GM21381 (cell line): ENCODE results near the gene HSFX3.
"Not testable (repeated sequence)": the region's sequence is repeated elsewhere in the genome, so short reads cannot be mapped to it uniquely, and the experiment has no call there.

ENCODE experiments used
- ATAC-seq: cut with Tn5 transposase; IDR thresholded peaks from one replicate; pipeline ENCODE4 v1.9.1; 2021; ENCODE audit warnings: mild to moderate bottlenecking, moderate library complexity; ENCODE audit not compliant: unreplicated experiment

Gene HSFX3

GRCh38 chrX:149545545-149546543 lies 3.9 kb downstream of the HSFX3 start:
- not testable (repeated sequence) for ATAC-seq

- no peak for ATAC-seq
Measured at GRCh38 chrX:149541521-149542047, 8.1 kb downstream of the HSFX3 start.

- peak; percentile 74 for ATAC-seq
Measured at GRCh38 chrX:149540621-149541520, 8.9 kb downstream of the HSFX3 start, which contains the start of gene EOLA1. EOLA1 (plus strand) TSS chrX:149541012; CDS start chrX:149545631, 4,619 bp downstream.

DNA sequence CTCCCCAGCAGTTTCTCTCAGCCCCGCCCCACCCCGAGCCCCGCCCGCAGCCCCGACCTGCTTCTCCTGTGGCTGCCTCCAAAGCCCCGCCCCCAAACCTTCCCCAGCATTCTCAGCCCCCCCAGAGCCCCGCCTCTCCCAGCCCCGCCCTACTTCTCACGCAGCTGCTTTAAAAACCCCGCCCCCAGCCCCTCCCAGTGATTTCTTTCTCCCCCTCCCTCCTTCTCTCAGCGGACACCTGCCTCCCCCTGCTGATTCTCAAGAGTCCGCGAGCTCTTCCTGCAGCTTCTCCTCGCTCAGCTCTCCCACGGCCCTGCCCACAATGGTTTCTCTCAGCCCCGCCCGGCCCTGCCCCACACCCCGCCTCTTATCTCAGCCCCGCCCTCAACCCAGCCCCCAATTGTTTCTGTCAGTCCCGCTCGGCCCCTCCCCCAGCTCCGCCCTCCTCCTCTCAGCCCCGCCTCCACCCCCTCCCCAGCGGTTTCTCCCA lies 9.5 kb downstream of the HSFX3 start:
- ATAC-seq, result peak; percentile 30

GRCh38 chrX:149539283-149540130 lies 10.2 kb downstream of the HSFX3 start:
- peak; percentile 48 for ATAC-seq

DNA sequence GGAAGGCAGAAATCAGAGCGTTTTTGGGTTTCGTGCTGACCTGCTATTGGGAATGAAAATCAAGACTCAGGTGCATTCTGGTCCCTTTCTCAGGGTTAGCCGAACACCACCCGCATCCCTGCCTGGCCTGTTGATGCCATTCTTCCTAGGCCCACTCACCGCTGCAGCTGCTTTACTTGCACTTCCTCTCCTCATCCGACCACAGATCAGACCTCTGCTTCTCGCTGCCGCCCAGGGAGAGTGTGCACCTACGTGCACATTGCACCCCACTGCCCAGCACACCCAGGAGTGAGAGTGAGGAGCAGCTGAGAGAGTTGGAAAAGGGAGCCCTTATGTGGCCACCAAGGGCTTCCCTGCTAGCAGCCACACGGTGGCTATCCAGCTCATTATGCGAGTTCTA lies 12.2 kb downstream of the HSFX3 start:
- ATAC-seq, result not testable (repeated sequence)

DNA sequence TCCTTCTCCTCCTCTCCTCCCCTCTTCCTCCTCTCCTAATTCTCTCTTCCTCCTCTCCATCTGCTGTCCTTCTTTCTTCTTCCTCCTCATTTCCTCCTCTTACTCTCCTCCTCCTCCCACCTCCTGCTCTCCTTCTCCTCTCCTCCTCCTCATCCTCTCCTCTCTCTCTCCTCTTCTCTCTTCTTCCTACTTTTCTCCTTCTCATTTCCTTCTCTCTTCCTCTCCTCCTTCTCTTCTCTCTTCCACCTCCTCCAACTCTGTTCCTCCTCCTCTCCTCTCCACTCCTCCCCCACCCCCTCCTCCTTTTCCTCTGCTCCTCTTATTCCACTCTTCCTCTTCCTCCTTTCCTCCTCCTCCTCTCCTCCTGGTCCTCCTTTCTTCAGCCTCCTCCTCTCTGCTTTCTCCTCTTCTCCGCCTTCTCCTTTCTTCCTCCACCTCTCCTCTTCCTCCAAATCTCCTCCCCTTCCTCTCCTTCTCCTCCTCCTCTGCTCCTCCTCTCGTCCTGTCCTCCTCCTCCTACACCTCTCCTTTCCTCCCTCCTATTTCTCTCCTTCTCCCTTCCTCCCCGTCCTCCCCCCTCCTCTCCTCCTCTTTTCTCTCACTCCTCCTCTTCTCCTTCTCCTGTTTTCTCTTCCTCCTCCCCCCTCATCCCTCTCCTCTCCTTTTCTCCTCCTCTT lies 14.7 kb downstream of the HSFX3 start:
- ATAC-seq, result not testable (repeated sequence)

GRCh38 chrX:149533999-149534398 lies 15.7 kb downstream of the HSFX3 start:
- not testable (repeated sequence) for ATAC-seq

GRCh38 chrX:149532868-149533267 lies 16.9 kb downstream of the HSFX3 start:
- ATAC-seq, result not testable (repeated sequence)

DNA sequence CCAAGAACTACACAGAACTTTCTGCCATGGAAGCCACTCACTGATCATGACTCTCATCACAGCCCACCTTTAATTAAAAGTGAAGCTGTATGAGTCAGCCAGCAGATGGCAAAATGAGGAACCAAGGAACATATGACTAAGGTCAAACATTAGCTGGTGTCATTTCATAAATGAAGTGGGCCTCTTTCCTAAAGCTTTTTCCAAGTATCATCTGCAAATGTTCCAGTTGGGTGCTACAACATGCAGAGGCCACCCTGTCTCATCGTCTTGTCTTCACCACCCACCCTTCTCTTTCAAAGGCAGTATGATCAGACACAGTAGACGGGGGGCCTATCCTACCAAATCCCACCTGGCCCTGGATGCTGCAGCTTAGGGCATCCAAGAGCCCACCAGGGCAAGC lies 18.1 kb downstream of the HSFX3 start:
- ATAC-seq, result peak; percentile 52

- ATAC-seq, result no peak
Measured at GRCh38 chrX:149528381-149528780, 21.3 kb downstream of the HSFX3 start.

DNA sequence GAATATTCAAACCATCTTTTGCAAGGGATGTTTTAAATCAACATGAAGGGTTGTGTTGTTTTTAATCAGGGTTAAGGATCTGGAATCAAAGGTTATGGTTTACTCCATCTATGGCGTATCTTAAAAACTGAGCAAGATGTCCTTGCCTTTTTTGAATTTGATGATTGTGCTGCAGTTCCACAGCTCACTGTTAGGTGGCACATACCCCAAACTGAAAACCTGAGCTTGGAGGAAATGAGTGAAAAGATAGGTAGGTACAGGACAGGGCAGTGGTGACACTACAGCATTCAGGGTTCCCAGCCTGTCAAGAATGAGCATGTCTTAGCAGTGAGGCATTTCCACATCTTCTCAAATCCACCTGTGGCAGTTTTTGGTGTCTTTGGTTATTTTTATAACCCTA lies 22.0 kb downstream of the HSFX3 start:
- ATAC-seq, result peak; percentile 26

DNA sequence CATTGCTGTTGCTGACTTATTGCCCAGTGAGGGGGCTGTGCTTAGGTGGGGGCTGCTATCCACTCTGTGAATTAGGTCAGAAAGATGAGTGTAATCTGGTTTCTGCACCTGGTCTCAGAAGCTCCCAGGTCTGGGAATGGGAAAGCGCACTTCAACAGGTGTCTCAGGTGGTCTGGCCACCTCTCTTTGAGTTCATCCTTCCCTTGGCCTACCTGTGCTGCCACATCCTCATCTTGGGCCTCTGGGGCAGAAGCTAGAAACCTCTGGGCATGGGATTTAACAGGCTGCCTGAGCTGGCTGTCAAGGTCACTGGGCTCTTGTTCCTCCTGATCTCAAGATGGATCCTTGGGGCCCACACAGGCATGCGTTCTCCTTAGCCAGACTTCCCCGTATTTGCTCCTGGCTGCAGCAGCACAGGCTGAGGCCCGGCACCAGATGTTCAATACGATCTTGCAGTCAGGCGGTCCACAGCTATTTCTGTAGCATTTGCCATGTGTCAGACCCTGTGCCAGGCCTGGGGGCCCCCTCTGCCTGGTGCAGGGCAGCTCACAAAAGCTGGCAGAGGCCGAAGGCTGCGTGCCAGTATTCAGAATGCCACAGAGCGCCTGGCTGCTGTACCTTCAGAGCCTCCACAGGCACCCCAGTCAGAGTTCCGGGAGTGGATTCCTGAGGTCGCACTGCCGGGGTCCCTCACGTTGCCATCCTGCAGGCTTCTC lies 23.2 kb downstream of the HSFX3 start:
- not testable (repeated sequence) for ATAC-seq

GRCh38 chrX:149525903-149526302 lies 23.8 kb downstream of the HSFX3 start:
- peak; percentile 62 for ATAC-seq

DNA sequence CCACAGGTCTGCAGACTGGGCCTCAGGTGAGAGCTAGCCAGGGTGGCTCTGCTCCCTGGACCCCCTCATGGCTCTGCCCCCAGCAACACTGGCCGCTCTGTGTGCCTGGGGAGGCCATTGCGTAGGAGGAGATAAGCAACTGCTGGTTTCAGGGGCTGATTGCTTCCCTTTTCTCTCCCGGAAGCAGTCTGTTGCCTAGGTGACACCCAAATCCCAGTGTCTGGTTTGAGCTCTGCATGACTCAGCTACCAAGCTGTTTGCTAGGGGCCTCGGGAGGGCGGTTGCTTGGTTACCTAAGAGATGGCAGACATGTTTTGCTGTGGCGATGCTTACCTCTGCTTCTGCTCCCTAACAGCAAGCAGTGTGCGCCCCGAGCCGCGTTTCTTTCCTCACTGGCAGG lies 24.3 kb downstream of the HSFX3 start:
- ATAC-seq, result peak; percentile 88

DNA sequence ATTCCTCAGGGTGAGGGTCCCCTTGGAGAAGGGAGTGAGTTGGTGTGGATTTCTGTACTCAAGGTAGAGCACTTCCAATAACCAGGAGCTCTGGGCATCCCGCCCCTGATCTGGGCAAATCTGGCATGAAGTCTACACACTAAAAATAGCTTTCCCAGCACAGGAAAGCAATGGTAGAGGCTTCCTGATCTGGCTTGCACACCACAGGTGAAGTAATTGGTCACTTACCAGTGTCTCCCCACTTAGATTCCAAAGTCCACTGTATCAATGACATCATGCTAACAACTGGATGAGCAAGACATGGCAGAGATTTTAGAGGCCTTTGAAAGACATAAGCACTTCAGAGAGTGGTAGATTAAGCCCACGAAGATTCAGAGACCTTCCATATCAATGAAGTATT lies 26.8 kb downstream of the HSFX3 start:
- ATAC-seq, result no peak

DNA sequence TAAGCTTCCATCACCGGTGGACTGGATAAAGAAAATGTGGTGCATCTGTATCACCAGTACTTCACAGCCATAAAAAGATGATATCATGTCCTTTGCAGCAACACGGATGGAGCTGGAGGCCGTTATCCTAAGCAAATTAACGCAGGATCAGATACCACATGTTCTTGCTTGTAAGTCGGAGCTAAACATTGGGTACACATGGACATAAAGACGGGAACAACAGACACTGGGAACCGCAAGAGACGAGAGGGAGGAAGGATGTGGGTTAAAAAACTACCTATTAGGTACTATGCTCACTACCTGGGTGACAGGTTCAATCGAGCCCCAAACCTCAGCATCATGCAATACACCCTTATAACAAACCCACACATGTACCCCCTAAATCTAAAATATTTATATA lies 28.3 kb downstream of the HSFX3 start:
- ATAC-seq, result no peak

- ATAC-seq, result not testable (repeated sequence)
Measured at GRCh38 chrX:149520636-149521277, 29.0 kb downstream of the HSFX3 start.
